Loucy (cell line): ENCODE data around the gene CUBN.
A peak's percentile ranks its signal among the peaks of the same experiment; 100 is the strongest.

Experiments used
- H2AFZ ChIP-seq: fragments of 200-600 bp; sonication (generic); 2 replicates; pipeline ENCODE4 v1.6.0; 2016; ENCODE audit warnings: antibody characterized with exemption, mild to moderate bottlenecking, low read length, moderate library complexity
- H3F3A ChIP-seq: fragments of 200-600 bp; 2 replicates; pipeline ENCODE4 v1.6.0; 2016; ENCODE audit warnings: antibody characterized with exemption, low read depth, mild to moderate bottlenecking
- H3K27me3 ChIP-seq: fragments of 200-600 bp; sonication (generic); 2 replicates; pipeline ENCODE4 v1.6.1; 2014; ENCODE audit warnings: low read length, mild to moderate bottlenecking; ENCODE audit not compliant: insufficient read depth, poor library complexity, severe bottlenecking
- H3K36me3 ChIP-seq: fragments of 200-600 bp; sonication (generic); 2 replicates; pipeline ENCODE4 v1.6.1; 2016; ENCODE audit warnings: low read length; ENCODE audit not compliant: insufficient read depth
- H3K4me1 ChIP-seq: fragments of 200-600 bp; sonication (generic); 2 replicates; pipeline ENCODE4 v1.5.1; 2014; ENCODE audit warnings: low read length, mild to moderate bottlenecking; ENCODE audit not compliant: insufficient read depth, poor library complexity, severe bottlenecking
- H3K4me2 ChIP-seq: fragments of 200-600 bp; sonication (generic); 2 replicates; pipeline ENCODE4 v1.6.0; 2014; ENCODE audit warnings: antibody characterized with exemption, low read length, low read depth, mild to moderate bottlenecking; ENCODE audit not compliant: poor library complexity, severe bottlenecking
- H3K4me3 ChIP-seq: fragments of 200-600 bp; sonication (generic); 2 replicates; pipeline ENCODE4 v1.5.1; 2014; ENCODE audit warnings: low read length, mild to moderate bottlenecking, mixed read lengths; ENCODE audit not compliant: poor library complexity, severe bottlenecking
- H3K79me2 ChIP-seq: fragments of 200-600 bp; sonication (generic); 2 replicates; pipeline ENCODE4 v1.6.1; 2014; ENCODE audit warnings: low read length; ENCODE audit not compliant: insufficient read depth
- H3K9ac ChIP-seq: fragments of 200-600 bp; sonication (generic); 2 replicates; pipeline ENCODE4 v1.6.0; 2014; ENCODE audit warnings: mild to moderate bottlenecking, low read depth, low read length, moderate library complexity; ENCODE audit not compliant: poor library complexity, severe bottlenecking
- H3K9me2 ChIP-seq: fragments of 200-600 bp; sonication (generic); replicated peaks from 2 replicates; pipeline ENCODE4 v1.6.1; 2016; ENCODE audit warnings: low read depth, low read length, mixed read lengths
- H3K9me3 ChIP-seq: fragments of 200-600 bp; sonication (generic); 2 replicates; pipeline ENCODE4 v1.6.1; 2014; ENCODE audit warnings: mild to moderate bottlenecking, antibody characterized with exemption, low read length, low read depth; ENCODE audit not compliant: insufficient read depth
- H4K20me1 ChIP-seq: fragments of 200-600 bp; sonication (generic); 2 replicates; pipeline ENCODE4 v1.6.0; 2014; ENCODE audit warnings: antibody characterized with exemption, low read length, mild to moderate bottlenecking; ENCODE audit not compliant: insufficient read depth, poor library complexity, severe bottlenecking
- CTCF ChIP-seq: fragments of 200-600 bp; sonication (generic); conservative IDR thresholded peaks from 2 replicates; pipeline ENCODE4 v1.5.1; 2014; ENCODE audit warnings: mild to moderate bottlenecking, antibody characterized with exemption, low read length
- EZH2phosphoT487 ChIP-seq: fragments of 200-600 bp; IDR thresholded peaks from 2 replicates; pipeline ENCODE4 v1.6.1; 2018; ENCODE audit warnings: antibody characterized with exemption, mild to moderate bottlenecking, moderate library complexity, borderline replicate concordance

The CUBN gene

DNA sequence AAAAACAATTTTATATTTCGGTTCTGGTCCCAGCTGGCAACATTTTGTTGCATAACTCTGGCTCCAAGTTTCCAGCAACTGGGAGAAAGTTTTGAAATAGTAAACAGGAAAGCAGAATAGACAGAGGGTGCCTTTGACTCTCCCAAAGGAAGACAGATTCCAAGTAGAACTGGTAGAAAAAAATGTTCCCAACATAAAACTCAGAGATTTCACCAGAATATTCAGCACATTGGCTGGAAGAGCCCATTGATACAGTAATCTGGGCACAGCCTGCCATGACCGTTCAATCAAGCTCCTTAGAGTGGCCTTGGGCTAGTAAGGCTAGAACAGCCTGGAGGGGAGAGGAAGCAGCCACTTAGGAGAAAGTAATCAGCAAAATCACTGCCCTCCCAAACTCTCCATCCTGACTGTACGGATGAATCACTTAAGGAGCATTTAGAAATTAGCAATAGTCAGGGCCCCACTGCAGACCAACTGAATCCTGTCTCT lies 120.4 kb downstream of the CUBN start:
- no peak overlapping the region for H2AFZ ChIP-seq
- TF ChIP-seq EZH2phosphoT487 (no peak), CTCF (no peak)

GRCh38 chr10:17007418-17007770 lies 122.2 kb downstream of the CUBN start:
- Histone ChIP-seq H3K4me3 (peak overlapping the region; percentile 36), H3K79me2 (no peaks in the 10 kb centered on the region), H3K9me3 (no peaks in the 10 kb centered on the region), H3K36me3 (no peaks in the 10 kb centered on the region), H3K9ac (no peak overlapping the region), H3K4me2 (peak overlapping the region; percentile 42), H3F3A (peaks cover 6% of the 10 kb centered on the region; the same call in 1 of the 2 replicates), H3K4me1 (peaks cover 37% of the 10 kb centered on the region), H3K9me2 (no peaks in the 10 kb centered on the region), H2AFZ (peak overlapping the region; percentile 57; the same call in 1 of the 2 replicates), H4K20me1 (no peaks in the 10 kb centered on the region), H3K27me3 (no peaks in the 10 kb centered on the region)
- no peak for TF ChIP-seq CTCF
- no peak for TF ChIP-seq EZH2phosphoT487

More for the DNA sequence above, 120.4 kb downstream of the CUBN start:
- Histone ChIP-seq H3K9me2 (no peaks in the 10 kb centered on the region), H3K27me3 (no peaks in the 10 kb centered on the region), H3K4me3 (no peak overlapping the region), H4K20me1 (no peaks in the 10 kb centered on the region), H3F3A (no peaks in the 10 kb centered on the region), H3K9me3 (no peaks in the 10 kb centered on the region), H3K9ac (no peak overlapping the region), H3K4me1 (peaks cover 20% of the 10 kb centered on the region), H3K36me3 (no peaks in the 10 kb centered on the region), H3K4me2 (no peak overlapping the region), H3K79me2 (no peaks in the 10 kb centered on the region)

DNA sequence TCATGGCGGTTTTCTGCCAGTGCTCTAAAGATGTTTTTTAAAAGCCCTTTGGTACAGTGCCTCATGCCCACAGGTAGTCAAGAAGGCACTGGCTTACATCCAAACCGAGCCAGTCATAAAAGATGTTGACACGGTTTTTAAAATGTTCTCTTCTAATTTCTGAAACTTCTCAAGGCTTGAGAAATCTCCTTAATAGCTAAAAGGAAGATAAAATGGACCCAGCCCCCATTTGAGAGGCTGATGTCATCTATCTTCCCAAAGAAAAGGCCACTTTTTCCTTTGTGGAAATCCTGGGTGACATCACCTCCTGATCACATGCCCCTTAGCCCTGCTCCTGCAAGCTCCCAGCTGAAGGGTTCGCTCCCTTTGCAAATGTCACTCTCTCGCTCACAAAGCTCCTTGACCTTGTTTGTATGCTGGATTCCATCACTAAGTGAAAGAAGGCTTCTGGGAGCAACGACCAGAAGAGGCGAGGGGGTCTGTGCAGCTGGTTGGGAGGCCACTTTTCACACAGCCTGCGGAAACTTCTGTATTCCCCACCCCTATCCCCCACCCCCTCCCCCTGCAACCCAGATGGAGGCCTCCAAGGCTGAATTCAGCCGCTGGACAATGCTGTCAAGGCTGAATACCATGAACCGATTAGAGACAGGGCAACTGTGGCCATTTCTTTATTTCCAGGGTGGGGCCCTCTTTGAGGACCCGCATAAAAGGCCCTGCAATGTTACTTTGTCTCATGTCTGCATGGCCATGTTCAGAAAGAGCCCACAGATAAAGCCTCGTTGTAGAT lies 122.8 kb downstream of the CUBN start:
- peak overlapping the region; percentile 42 for H3K4me2 ChIP-seq
- H4K20me1 ChIP-seq = no peaks in the 10 kb centered on the region
- no peaks in the 10 kb centered on the region for H3K36me3 ChIP-seq
- peaks cover 6% of the 10 kb centered on the region; the same call in 1 of the 2 replicates for H3F3A ChIP-seq
- no peak overlapping the region for H3K9ac ChIP-seq
- peaks cover 42% of the 10 kb centered on the region for H3K4me1 ChIP-seq
- peak overlapping the region; percentile 36 for H3K4me3 ChIP-seq
- no peak for TF ChIP-seq CTCF
- TF ChIP-seq EZH2phosphoT487 = no peak
- peak overlapping the region; percentile 57; the same call in 1 of the 2 replicates for H2AFZ ChIP-seq
- no peaks in the 10 kb centered on the region for H3K79me2 ChIP-seq
- H3K27me3 ChIP-seq = no peaks in the 10 kb centered on the region
- H3K9me2 ChIP-seq = no peaks in the 10 kb centered on the region
- H3K9me3 ChIP-seq = no peaks in the 10 kb centered on the region
